Measurements from ENCODE around the gene XRRA1. TPM values are rescaled to one million over a fixed set of nuclear protein-coding genes. Genes with fewer than 3 reads are reported as not detected.

Gene XRRA1
- total and polyA plus RNA-seq, 2 of the 13 experiments (the other 11 are each of a cell fraction or from before 2014, with no cell fraction given) = 7.6 to 10.5 TPM

GRCh38 chr11:74849525-74850391, 99.1 kb downstream of the XRRA1 start (continued):
- TF ChIP-seq PAXIP1 (CRISPR knock-in tag; conservative IDR thresholded peaks at IDR 0.05) (peak; percentile 80), ZNF597 (CRISPR knock-in tag; IDR thresholded peaks at IDR 0.05) (no peak), ZNF782 (CRISPR knock-in tag; IDR thresholded peaks at IDR 0.05; ENCODE audit: borderline replicate concordance) (no peak), GFI1 (CRISPR knock-in tag; IDR thresholded peaks at IDR 0.05; ENCODE audit: borderline replicate concordance) (peak; percentile 95), MEF2D (CRISPR knock-in tag; IDR thresholded peaks at IDR 0.05) (no peak), CBX5 (CRISPR knock-in tag; IDR thresholded peaks at IDR 0.05; ENCODE audit: borderline replicate concordance) (0 out of 2 replicates have a peak, but pooled peaks have one; percentile 8), ZBTB7B (CRISPR knock-in tag; IDR thresholded peaks at IDR 0.05) (peak; percentile 52; the same call in 1 of the 2 replicates), FOXA3 (CRISPR knock-in tag; IDR thresholded peaks at IDR 0.05) (peak; percentile 61), SRSF9 (IDR thresholded peaks at IDR 0.05; ENCODE audit: borderline replicate concordance, insufficient read depth, low read depth, low read length, poor library complexity, severe bottlenecking) (no peak), ZNF280D (CRISPR knock-in tag; IDR thresholded peaks at IDR 0.05) (0 out of 2 replicates have a peak, but pooled peaks have one; percentile 40), SOX5 (CRISPR knock-in tag; IDR thresholded peaks at IDR 0.05; ENCODE audit: borderline replicate concordance) (peak; percentile 80), ZEB1 (IDR thresholded peaks at IDR 0.05; ENCODE audit: insufficient replicate concordance, low read depth) (peak; percentile 56), ZBTB26 (CRISPR knock-in tag; IDR thresholded peaks at IDR 0.05; ENCODE audit: borderline replicate concordance) (0 out of 2 replicates have a peak, but pooled peaks have one; percentile 19), HNRNPH1 (optimal IDR thresholded peaks at IDR 0.05; ENCODE audit: low read depth, low read length) (no peak), ZBTB46 (CRISPR knock-in tag; IDR thresholded peaks at IDR 0.05; ENCODE audit: borderline replicate concordance) (no peak), ETV5 (CRISPR knock-in tag; IDR thresholded peaks at IDR 0.05; ENCODE audit: borderline replicate concordance) (no peak)
